ENCODE results near the gene RPS6KA5.

RPS6KA5 gene

GRCh38 chr14:90924621-90925340, 135.7 kb downstream of the RPS6KA5 start:
- DNase-seq: no peak

GRCh38 chr14:90922141-90922540, 138.3 kb downstream of the RPS6KA5 start:
- no peak for DNase-seq

- no peak for DNase-seq
Observed at GRCh38 chr14:90911121-90911520, 149.3 kb downstream of the RPS6KA5 start.

GRCh38 chr14:90907178-90907577, 153.3 kb downstream of the RPS6KA5 start:
- DNase-seq: no peak

GRCh38 chr14:90905531-90905930, 154.9 kb downstream of the RPS6KA5 start:
- no peak for DNase-seq

- peak; percentile 39 for DNase-seq
Observed at GRCh38 chr14:90903101-90903500, 157.3 kb downstream of the RPS6KA5 start.

- no peak for DNase-seq
Observed at GRCh38 chr14:90900476-90901083, 159.9 kb downstream of the RPS6KA5 start.

GRCh38 chr14:90897022-90897421, 163.4 kb downstream of the RPS6KA5 start:
- DNase-seq: no peak

- DNase-seq: no peak
Observed at GRCh38 chr14:90894241-90894640, 166.2 kb downstream of the RPS6KA5 start.

- DNase-seq: no peak
Observed at GRCh38 chr14:90893510-90893909, 166.9 kb downstream of the RPS6KA5 start.

- DNase-seq: no peak
Observed at GRCh38 chr14:90892970-90893369, 167.5 kb downstream of the RPS6KA5 start.

- no peak for DNase-seq
Observed at GRCh38 chr14:90891326-90891725, 169.1 kb downstream of the RPS6KA5 start.

- DNase-seq: no peak
Observed at GRCh38 chr14:90890322-90891020, 170.0 kb downstream of the RPS6KA5 start.

- no peak for DNase-seq
Observed at GRCh38 chr14:90886297-90886815, 174.1 kb downstream of the RPS6KA5 start.

GRCh38 chr14:90883782-90884181, 176.7 kb downstream of the RPS6KA5 start:
- DNase-seq: no peak

- no peak for DNase-seq
Observed at GRCh38 chr14:90883197-90883596, 177.2 kb downstream of the RPS6KA5 start.

- DNase-seq: no peak
Observed at GRCh38 chr14:90880282-90880681, 180.2 kb downstream of the RPS6KA5 start.

- DNase-seq: no peak
Observed at GRCh38 chr14:90874599-90874998, 185.8 kb downstream of the RPS6KA5 start.

- DNase-seq: no peak
Observed at GRCh38 chr14:90871605-90872233, 188.7 kb downstream of the RPS6KA5 start.

- DNase-seq: no peak
Observed at GRCh38 chr14:90870950-90871604, 189.4 kb downstream of the RPS6KA5 start.

GRCh38 chr14:90867501-90867900, 192.9 kb downstream of the RPS6KA5 start:
- no peak for DNase-seq

- no peak for DNase-seq
Observed at GRCh38 chr14:90866833-90867232, 193.6 kb downstream of the RPS6KA5 start.

GRCh38 chr14:90864741-90865140, 195.7 kb downstream of the RPS6KA5 start:
- DNase-seq: no peak
